GM23248 (cell line): ENCODE data around the gene HS3ST1.

ENCODE experiments used
- EZH2 ChIP-seq: fragments of 200-600 bp; sonication (generic); IDR thresholded peaks from 2 replicates; pipeline ENCODE4 v1.6.1; 2018; ENCODE audit warnings: antibody characterized with exemption, mild to moderate bottlenecking; ENCODE audit not compliant: insufficient read depth, poor library complexity, severe bottlenecking
- EZH2phosphoT487 ChIP-seq: fragments of 200-600 bp; sonication (generic); IDR thresholded peaks from 2 replicates; pipeline ENCODE4 v1.6.1; 2018; ENCODE audit warnings: antibody characterized with exemption, moderate library complexity, mild to moderate bottlenecking, low read depth; ENCODE audit not compliant: insufficient read depth

DNA sequence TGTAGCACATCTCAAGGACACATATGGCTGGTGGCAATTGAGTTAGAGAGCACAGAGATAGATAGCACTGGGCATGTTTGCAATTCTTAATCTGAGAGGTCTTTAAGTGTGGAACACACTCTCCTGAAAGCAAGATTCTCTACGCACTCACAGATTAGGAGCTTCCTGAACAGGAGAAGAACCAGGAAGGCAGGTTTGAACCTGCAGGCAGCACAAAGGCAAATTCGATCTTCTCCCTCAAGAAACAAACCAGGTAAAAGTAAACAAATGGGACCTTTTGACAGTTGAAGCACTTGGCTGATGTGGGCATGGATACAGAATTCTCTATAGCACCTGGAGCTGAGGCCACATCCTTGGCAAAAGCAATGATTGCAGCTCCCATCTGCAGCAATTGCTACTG, 24.3 kb downstream of the HS3ST1 start:
- TF ChIP-seq EZH2 (no peak), EZH2phosphoT487 (no peak)
